GM19328 (cell line): ENCODE results near the gene GMDS.

ENCODE experiments used
- ATAC-seq: cut with Tn5 transposase; IDR thresholded peaks from one replicate; pipeline ENCODE4 v1.9.1; 2021; ENCODE audit warnings: mild to moderate bottlenecking, moderate library complexity; ENCODE audit not compliant: unreplicated experiment

GMDS gene

GRCh38 chr6:1817033-1817761 lies 428.2 kb downstream of the GMDS start:
- ATAC-seq: no peak

GRCh38 chr6:1815827-1816452 lies 429.5 kb downstream of the GMDS start:
- ATAC-seq: no peak

DNA sequence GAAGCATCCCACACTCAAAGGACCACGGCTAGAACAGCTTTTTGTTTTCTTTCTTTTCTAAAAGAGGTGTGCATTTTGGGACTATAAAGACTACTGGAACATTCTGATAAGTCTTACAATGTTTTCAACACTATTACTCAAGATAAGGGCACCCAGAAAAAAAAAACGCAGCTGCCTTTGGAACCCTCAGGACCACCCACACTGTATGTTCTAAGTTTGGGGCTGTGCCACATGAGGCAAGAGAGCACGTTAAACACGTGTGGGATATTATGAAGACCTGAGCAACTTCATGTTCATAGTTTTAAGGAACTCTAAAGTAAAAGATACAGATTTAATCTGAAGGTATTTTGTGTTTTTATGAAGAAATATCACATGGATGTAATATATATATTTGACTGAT lies 431.1 kb downstream of the GMDS start:
- no peak for ATAC-seq

GRCh38 chr6:1812487-1812886 lies 432.9 kb downstream of the GMDS start:
- no peak for ATAC-seq

DNA sequence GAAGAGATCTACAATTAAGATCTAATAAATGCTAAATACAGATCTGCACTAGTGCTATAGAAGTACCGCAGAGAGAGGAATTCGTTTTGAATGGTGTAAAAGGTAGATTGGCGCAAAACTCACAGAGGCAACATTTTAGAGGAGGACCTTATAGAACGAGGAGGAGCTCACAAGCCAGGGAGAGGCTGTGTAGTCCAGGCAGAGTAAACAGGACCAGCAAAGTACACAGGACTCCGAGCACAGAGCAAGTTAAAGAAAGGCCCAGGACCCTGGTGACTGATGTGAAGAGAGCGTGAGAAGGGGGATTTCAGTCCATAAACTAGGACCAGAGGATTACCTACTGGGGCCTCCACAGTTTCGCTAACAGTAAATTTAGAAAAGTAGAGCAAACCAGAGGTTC lies 433.4 kb downstream of the GMDS start:
- ATAC-seq: no peak

GRCh38 chr6:1810880-1811279 lies 434.5 kb downstream of the GMDS start:
- no peak for ATAC-seq

GRCh38 chr6:1809291-1809988 lies 436.0 kb downstream of the GMDS start:
- ATAC-seq: no peak

- ATAC-seq: no peak
Observed at GRCh38 chr6:1806935-1807334, 438.5 kb downstream of the GMDS start.

- no peak for ATAC-seq
Observed at GRCh38 chr6:1802491-1803395, 442.7 kb downstream of the GMDS start.

DNA sequence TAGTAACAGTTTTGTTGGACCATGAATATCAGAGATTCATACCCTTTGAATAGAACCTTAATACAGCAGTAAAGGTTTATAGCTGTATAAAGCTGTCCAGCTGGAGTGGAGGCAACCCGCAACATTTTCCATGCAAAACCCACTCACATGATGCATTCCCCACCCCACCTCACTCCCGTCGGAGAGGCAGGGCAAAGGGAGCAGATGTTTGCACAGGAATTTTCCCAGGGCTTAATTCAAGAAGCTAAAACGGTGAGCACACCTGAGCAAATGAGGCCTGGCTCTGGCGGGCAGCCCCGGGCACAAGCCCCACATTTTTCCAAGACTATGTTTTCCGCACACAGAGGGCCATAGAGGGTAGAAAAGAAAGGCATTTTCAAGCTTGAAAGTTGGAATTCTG lies 444.0 kb downstream of the GMDS start:
- no peak for ATAC-seq

DNA sequence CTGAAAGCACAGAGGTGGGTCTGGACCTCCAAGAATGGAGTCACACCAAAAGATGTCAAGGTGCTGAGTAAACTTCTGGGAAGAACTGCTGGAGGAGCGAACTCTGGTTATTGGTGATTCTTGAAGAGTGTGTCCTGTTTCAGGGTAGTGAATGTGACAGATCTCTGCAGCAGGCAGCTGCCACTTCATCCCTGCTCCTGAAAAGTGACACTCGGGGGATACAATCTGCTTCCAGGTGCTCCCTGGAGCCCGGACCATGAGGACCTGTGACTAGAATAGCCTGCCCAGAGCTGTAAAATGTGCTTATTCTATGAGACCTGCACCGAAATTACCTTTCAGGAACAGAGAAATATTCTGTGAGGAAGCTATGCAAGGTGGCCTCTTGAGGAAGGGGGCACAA lies 444.6 kb downstream of the GMDS start:
- no peak for ATAC-seq

DNA sequence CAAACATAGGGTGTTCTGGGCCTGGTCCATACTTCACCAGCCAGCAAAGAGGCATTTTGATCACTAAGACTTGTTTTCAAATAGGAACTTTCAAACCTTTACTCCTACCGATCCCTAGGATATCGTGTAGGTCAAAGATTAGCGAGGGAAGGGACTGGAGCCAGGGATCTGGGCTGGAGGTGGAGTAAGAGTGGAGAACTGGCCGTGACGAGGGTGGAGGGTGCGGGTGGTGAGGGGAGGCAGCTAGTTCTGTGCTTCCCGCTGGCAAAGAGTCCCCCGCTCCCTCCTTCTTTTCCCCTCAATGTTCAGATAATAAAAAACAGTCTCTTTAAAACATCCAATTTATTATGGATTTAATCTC lies 446.5 kb downstream of the GMDS start:
- no peak for ATAC-seq

DNA sequence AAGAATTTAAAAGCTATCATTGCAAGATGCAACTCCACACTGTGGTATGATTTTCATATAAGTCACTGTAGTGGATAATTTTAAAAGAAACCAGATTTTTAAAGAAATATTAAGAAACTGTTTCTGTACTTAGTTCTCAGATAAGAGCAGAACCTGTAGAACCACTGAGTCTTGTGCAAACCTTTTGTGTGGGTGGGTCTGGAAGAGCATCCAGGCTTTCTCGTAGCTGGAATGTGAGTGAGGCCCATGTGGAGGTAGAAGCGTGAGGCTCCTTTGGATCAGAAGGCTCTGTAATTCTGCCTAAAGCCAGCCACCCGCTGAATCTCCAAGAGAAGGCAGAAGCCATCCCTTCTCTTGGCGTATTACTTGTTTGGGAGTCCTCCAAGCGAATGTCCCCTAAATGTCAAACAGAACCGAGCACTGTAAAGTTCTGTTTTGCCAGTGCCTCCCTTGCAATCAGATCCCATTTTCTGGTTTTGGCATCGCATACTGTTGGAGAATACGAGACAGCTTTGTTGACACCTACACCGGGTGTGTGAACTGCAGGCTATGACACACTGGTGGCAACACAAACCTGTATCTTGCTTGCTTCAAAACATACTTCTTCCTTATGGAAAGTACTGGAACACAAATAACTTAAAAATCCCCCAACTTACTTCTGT lies 447.0 kb downstream of the GMDS start:
- ATAC-seq: no peak

DNA sequence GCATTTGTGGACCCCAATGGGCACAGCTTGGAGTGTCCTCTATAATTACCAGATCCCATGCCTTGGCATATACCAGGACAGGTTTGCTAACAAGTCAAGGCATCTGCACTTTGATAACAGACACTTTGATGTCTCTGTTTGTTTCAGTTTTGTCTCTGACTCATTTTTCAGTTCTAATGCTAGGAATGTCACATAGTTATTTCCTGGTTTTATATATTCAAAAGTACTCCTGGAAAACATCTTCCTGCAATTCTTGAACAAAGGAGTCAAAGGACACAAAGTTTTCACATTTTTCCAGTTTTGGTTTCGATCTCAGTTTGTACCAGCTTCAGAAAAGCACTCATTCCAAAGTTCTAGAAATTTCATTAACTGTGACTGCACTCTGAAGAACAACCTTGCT lies 447.6 kb downstream of the GMDS start:
- no peak for ATAC-seq

DNA sequence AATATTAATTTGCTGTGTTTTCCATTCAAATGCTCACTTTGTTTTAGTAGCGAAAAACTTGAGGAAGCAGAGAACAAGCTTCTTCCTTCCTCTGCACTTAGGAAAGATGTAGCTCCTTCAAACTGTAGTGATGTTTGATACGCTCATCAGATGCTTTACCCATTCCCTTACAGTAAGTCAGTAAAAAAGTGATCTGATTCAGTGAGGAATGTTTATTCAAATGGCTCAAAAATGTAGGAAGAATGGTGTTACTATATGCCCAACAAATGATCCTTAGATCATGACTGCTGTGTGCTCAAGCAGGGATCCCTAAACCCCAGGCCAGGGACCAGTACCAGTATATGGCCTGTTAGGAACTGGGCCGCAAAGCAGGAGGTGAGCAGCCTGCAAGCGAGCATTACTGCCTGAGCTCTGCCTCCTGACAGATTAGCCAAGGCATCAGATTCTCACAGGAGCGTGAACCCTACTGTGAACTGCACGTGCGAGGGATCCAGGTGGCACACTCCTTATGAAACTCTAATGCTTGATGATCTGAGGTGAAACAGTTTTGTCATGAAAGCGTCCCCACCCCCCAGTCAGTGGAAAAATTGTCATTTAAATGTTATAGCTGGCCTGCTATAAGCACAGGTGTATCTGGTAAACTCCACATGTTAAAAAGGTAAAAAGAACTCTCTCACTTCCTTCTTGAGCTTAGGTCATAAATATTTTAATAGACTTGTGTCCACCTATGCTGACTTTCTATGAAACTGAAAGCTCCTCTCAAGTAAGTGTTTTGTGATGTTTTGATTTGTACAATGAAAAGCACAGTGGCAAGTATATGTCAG lies 448.5 kb downstream of the GMDS start:
- ATAC-seq: peak; percentile 73

- ATAC-seq: no peak
Observed at GRCh38 chr6:1795910-1796309, 449.5 kb downstream of the GMDS start.

DNA sequence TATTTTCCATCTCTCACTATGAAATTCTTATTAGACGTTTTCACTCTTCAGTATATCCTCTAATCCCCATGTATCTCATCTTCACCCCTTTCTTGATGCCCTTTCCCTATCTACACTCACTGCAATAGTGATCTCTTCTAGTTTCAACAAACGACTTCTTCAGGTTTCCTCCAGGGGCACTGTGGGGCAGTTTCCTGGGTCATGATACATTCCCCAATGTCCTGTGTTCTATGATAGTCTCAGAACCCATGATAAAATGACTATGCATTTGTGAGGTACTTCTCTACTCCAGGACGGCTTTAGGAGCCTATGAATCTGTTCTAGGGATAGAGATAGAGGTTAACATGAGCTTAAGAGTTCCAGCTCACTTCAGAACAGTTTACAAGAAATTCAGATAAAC lies 452.4 kb downstream of the GMDS start:
- no peak for ATAC-seq

GRCh38 chr6:1790684-1791083 lies 454.7 kb downstream of the GMDS start:
- ATAC-seq: no peak

DNA sequence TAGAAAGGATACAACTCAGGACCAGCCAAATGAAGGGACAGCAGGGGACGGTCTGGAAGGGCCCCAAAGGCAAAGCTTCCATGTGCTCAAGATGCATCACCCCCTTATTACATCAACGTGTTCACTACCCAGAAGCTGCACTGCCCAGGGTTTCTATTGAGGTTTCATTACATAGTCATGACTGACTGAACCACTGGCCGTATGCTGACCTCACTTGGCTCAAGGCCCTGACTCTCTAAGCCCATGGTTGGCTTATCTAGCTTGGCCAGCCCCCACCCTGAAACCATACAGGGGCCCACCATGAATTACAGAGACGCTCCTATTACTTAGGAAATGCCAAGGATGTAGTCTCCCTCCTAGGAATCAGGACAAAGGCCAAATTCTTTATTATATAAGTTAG lies 456.3 kb downstream of the GMDS start:
- ATAC-seq: no peak

- ATAC-seq: no peak
Observed at GRCh38 chr6:1787894-1788293, 457.5 kb downstream of the GMDS start.
